ENCODE measurements around the gene PLEKHA3.
A peak's percentile ranks its signal among the peaks of the same experiment; 100 is the strongest.

DNA sequence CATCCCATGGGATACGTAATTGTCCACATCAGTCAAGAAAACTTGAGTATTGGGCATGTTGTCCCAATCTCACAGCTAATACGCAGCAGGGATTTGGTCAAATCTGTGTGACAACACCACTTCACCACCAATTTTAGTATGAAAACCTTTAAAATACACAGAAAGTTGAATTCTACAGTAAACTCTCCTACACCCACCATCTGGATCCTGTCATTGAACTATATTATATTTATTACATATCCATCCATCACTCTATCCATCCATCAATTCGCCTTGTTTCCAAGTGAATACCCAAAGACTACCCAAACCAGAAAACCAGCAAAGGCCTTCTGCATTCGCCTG is 1.0 kb upstream of the PLEKHA3 start:
- TF ChIP-seq, protein P1, sequence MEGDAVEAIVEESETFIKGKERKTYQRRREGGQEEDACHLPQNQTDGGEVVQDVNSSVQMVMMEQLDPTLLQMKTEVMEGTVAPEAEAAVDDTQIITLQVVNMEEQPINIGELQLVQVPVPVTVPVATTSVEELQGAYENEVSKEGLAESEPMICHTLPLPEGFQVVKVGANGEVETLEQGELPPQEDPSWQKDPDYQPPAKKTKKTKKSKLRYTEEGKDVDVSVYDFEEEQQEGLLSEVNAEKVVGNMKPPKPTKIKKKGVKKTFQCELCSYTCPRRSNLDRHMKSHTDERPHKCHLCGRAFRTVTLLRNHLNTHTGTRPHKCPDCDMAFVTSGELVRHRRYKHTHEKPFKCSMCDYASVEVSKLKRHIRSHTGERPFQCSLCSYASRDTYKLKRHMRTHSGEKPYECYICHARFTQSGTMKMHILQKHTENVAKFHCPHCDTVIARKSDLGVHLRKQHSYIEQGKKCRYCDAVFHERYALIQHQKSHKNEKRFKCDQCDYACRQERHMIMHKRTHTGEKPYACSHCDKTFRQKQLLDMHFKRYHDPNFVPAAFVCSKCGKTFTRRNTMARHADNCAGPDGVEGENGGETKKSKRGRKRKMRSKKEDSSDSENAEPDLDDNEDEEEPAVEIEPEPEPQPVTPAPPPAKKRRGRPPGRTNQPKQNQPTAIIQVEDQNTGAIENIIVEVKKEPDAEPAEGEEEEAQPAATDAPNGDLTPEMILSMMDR (conservative IDR thresholded peaks at IDR 0.05): peak; percentile 57
- no peak for TF ChIP-seq ZFX (IDR thresholded peaks at IDR 0.05)

Data from C4-2B (cell line).